Body of pancreas (tissue), 4 donors: ENCODE data around the gene DNHD1.

Source experiments
- CTCF ChIP-seq, 7 experiments: fragments of 450-650 bp in 4 of 7; fragments of 200-600 bp in 3 of 7; sonication (generic) in 3 of 7; IDR thresholded peaks; one replicate each; pipeline ENCODE4 v1.5.1; 2016 to 2019; ENCODE audit warnings: antibody characterized with exemption in 7 of 7
- POLR2A ChIP-seq, 3 donors: fragments of 450-650 bp; IDR thresholded peaks; one replicate each; pipeline ENCODE4 v1.6.1; 2016; ENCODE audit warnings: antibody characterized with exemption in 3 of 3, mild to moderate bottlenecking in 2 of 3

DNA sequence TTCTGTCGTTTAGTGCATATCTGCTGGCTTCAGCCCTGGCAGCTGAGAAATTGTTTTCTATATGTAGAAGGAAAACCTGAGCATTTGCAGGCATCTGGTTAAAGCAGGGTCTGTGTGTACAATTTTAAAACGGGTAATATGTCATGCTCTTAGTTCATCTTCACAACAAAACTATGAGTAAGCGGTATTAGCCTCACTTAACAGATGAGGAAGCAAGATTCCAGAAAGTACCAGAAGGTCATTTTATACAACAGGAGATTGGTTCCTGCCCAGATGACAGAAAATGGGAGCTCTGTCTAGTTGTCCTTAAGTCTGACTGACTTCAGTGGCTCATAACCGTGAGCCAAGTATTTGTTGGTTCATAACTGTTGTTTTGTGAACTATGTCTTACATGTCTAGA is 14.6 kb upstream of the DNHD1 start:
- TF ChIP-seq CTCF (IDR thresholded peaks at IDR 0.05) (no peak), POLR2A (IDR thresholded peaks at IDR 0.05) (no peak)
